ENCODE data around the gene SLC29A4. TPM values are rescaled to one million over a fixed set of nuclear protein-coding genes. Genes with fewer than 3 reads are reported as not detected.
"Not testable (repeated sequence)": the region's sequence is repeated elsewhere in the genome, so short reads cannot be mapped to it uniquely, and the experiment has no call there.

The SLC29A4 gene
- total RNA-seq, 2 experiments from 2014 or later = 0.45 to 0.88 TPM

DNA sequence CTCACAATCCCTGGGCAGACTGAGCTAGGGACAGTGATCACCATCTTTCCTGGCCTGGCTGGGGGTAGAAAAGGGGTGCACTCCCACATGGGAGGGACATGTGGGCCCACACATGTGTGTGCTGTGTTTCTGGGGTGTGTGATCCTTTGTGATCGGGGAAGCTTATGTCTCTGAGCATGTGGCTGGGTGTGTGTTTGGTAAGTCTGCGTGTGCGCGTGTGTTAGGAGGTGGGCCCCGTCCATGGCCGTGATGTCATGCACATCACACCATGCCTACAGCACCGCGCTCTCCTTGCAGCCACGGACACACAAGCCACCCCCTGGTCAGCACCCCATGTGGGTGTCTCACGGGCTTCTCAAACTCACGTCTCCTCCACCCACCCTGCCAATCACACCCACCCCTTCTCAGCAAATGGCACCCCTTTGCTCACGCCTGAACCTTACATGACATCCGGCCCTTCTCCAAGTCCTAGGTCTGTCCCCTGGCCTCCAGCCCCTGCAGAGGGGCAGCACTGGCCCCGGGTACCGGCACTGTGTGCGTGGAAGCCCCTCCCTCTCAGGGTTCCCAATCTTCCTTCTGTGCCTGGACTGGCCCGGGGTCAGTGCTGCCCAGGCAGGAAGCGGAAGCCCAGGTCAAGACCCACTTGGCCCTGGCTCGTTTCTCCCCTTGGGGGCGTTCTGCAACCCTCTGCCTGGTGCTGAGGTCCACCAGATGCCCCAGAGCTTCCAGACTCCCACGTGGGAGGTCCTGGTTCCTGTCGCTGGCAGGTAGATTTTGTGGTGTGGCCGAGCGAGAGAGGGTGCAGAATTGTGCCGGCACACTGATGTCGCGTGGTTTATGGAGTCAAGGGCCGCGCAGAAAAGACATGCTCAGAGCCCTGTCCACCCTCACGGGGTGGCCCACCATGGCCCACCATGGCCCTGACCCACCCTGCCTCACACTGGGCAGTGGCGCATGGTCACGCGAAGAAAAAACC is 12.6 kb downstream of the SLC29A4 start:
- Mint-ChIP-seq H3K9me3 (no peaks in the 10 kb centered on the region), H3K27me3 (peaks cover 23% of the 10 kb centered on the region), H3K4me3 (no peak overlapping the region), H3K4me1 (peaks cover 10% of the 10 kb centered on the region), H3K36me3 (ENCODE audit: low read depth) (no peaks in the 10 kb centered on the region), H3K27ac (no peak overlapping the region)
- ChIA-PET CTCF (no interaction called here), POLR2A (no interaction called here)
- DNase-seq = no peak

DNA sequence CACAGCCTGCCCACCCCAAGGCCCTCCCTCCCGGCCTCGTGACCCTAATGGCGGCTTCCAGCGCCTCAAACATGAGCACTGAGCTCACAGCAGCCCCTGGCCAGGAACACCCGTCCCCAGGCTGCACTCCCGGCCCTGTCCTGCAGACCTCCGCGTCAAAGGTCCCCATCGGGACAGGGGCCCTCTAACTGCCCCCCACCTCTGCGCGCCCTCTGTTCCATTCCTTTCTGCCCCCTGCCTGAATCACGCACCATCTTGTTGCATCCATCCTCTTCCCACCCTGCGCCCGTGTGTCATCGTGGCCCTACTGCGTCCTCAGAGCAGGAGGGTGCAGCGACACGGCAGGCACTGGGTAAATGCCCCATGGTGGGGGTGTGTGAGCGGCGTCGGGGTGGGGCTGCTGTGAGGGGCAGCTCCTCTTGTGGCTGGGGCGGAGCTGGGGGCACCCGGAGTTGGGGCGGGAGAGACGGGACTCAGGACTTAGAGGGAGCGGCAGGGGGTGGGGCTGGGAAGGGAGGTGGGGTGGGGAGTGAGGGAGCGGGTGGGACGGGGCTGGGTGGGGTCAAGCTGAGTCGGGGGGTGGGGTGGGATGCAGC is 13.4 kb downstream of the SLC29A4 start:
- peaks cover 10% of the 10 kb centered on the region for H3K4me1 Mint-ChIP-seq
- H3K27me3 Mint-ChIP-seq = peaks cover 23% of the 10 kb centered on the region
- POLR2A ChIA-PET = no interaction called here
- CTCF ChIA-PET = no interaction called here
- no peaks in the 10 kb centered on the region for H3K36me3 Mint-ChIP-seq (ENCODE audit: low read depth)
- no peak overlapping the region for H3K27ac Mint-ChIP-seq
- H3K9me3 Mint-ChIP-seq = no peaks in the 10 kb centered on the region
- peak overlapping the region; percentile 39 for H3K4me3 Mint-ChIP-seq
- DNase-seq = peak; percentile 18

DNA sequence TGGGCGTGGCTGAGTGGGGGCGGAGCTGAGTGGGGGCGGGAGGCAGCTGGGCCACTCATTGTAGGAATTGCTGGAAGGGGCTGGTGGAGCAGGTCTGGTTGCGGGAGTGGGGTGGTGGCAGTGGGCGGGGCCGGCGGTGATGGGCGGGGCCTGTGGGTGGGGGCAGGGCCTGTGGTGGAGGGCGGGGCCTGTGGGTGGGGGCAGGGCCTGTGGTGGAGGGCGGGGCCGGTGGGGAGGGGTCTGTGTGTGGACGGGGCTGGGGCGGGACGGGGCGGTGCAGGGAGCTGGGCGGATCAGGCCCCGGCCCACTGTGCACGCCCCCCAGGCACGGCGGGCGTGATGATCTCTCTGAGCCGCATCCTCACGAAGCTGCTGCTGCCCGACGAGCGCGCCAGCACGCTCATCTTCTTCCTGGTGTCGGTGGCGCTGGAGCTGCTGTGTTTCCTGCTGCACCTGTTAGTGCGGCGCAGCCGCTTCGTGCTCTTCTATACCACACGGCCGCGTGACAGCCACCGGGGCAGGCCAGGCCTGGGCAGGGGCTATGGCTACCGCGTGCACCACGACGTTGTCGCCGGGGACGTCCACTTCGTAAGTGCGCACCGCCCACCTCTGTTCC is 14.0 kb downstream of the SLC29A4 start:
- Mint-ChIP-seq H3K4me3 (peak overlapping the region; percentile 67), H3K27ac (peak overlapping the region; percentile 1), H3K9me3 (no peaks in the 10 kb centered on the region), H3K36me3 (ENCODE audit: low read depth) (no peaks in the 10 kb centered on the region), H3K4me1 (peaks cover 10% of the 10 kb centered on the region), H3K27me3 (peaks cover 23% of the 10 kb centered on the region)
- peak; percentile 80 for DNase-seq
- CTCF ChIA-PET = no interaction called here
- POLR2A ChIA-PET = no interaction called here

DNA sequence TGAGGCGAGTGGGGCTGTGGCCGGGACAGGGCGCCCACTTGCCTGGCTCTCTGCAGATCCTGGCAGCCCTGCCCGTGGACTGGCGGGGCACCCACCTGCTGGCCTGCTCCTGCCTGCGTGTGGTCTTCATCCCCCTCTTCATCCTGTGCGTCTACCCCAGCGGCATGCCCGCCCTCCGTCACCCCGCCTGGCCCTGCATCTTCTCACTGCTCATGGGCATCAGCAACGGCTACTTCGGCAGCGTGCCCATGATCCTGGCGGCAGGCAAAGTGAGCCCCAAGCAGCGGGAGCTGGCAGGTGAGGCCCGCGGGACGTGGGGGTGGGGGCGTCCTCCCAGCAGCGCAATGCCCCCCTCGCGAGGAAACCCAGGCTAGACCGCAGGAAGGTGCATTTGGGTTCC is 17.6 kb downstream of the SLC29A4 start:
- Mint-ChIP-seq H3K4me3 (no peak overlapping the region), H3K4me1 (peaks cover 10% of the 10 kb centered on the region), H3K27ac (no peak overlapping the region), H3K36me3 (ENCODE audit: low read depth) (no peaks in the 10 kb centered on the region), H3K27me3 (peaks cover 15% of the 10 kb centered on the region), H3K9me3 (no peaks in the 10 kb centered on the region)
- CTCF ChIA-PET = no interaction called here
- POLR2A ChIA-PET = no interaction called here
- no peak for DNase-seq

DNA sequence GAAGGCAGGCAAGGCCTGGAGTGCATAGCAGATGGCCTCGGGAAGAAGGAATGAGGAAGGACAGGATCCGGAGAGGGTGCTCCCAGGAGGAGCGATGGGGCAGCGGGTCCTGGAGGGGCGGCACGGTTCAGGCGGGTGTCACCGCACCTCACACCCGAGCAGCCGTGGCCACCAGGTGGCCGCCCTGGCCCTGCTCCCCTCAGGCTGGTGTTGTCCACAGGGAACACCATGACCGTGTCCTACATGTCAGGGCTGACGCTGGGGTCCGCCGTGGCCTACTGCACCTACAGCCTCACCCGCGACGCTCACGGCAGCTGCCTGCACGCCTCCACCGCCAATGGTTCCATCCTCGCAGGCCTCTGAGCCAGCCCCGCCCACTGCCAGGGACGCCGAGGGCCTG is 19.8 kb downstream of the SLC29A4 start:
- ChIA-PET CTCF (no interaction called here), POLR2A (no interaction called here)
- H3K27me3 Mint-ChIP-seq = peaks cover 4% of the 10 kb centered on the region
- no peaks in the 10 kb centered on the region for H3K4me1 Mint-ChIP-seq
- H3K27ac Mint-ChIP-seq = no peak overlapping the region
- no peak for DNase-seq
- no peak overlapping the region for H3K4me3 Mint-ChIP-seq
- no peaks in the 10 kb centered on the region for H3K36me3 Mint-ChIP-seq (ENCODE audit: low read depth)
- no peaks in the 10 kb centered on the region for H3K9me3 Mint-ChIP-seq

DNA sequence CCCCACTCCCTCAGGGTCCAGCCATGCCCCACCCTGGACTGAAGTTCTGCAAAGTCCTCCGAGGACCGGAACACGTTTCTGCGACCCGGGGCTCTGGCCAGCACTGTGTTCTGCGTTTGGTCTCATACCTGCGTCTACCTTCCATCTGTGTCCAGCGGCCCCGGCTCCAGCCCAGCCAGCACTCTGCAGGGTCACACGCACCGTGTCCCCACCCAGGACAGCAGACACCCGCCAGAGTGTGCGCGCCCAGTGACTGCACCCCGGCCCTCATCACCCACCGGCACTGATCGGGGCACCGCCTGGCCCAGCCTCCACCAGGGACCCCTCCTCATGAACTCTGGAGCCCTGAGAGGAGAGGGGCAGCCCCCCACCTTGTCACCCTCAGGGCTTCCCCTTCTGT is 20.3 kb downstream of the SLC29A4 start:
- DNase-seq = no peak
- no peaks in the 10 kb centered on the region for H3K4me1 Mint-ChIP-seq

DNA sequence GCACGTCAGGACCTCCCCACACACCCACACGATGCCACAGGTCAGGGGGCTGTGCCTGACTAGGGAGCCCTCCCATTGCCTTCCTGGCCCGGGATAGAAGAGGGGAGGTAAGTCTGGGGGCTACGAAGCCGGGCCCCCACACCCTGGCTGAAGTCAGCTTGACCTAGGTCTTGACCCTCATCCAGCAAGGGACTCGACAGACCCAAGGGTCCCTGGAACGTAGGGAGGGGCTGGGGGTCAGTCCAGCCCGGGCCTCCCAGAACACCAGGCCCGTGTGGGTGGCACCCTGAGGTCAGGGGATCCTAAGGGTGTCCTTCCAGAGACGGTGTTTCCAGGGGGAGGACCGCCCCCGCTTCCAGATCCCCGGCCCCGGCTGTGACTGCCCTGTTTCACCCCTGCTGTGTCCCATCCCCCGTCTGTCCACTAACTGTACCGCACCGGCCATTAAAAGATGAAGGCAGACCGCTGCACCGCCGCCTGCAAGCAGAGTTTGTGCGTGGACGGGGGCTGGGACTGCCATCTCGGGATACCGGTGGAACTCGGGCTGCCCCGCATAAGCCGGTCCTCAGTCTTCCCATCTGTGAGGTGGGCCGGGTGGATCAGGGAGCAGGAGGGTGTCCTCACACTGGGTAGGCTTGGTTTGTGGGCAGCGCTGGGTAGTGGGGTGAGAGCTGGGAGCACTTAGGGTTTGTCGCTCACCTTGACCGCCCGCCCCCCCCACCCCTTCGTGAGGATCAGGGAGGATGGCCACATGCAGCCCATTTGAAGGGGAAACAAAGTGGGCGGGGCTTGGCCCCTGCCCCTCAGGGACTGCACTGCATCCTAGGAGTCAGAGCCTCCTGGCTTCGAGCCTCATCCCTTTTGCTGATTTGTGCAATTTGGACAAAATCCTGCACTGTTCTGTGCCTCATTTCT is 21.1 kb downstream of the SLC29A4 start:
- Mint-ChIP-seq H3K9me3 (no peaks in the 10 kb centered on the region), H3K27ac (no peak overlapping the region), H3K27me3 (no peaks in the 10 kb centered on the region), H3K4me3 (no peak overlapping the region), H3K36me3 (ENCODE audit: low read depth) (peaks cover 8% of the 10 kb centered on the region), H3K4me1 (no peaks in the 10 kb centered on the region)
- DNase-seq = no peak
- ChIA-PET CTCF (no interaction called here), POLR2A (no interaction called here)

More for the DNA sequence above, 20.3 kb downstream of the SLC29A4 start:
- Mint-ChIP-seq H3K36me3 (ENCODE audit: low read depth) (peaks cover 3% of the 10 kb centered on the region), H3K9me3 (no peaks in the 10 kb centered on the region), H3K27me3 (peaks cover 4% of the 10 kb centered on the region), H3K4me3 (no peak overlapping the region), H3K27ac (no peak overlapping the region)
- CTCF ChIA-PET = no interaction called here
- POLR2A ChIA-PET = no interaction called here

DNA sequence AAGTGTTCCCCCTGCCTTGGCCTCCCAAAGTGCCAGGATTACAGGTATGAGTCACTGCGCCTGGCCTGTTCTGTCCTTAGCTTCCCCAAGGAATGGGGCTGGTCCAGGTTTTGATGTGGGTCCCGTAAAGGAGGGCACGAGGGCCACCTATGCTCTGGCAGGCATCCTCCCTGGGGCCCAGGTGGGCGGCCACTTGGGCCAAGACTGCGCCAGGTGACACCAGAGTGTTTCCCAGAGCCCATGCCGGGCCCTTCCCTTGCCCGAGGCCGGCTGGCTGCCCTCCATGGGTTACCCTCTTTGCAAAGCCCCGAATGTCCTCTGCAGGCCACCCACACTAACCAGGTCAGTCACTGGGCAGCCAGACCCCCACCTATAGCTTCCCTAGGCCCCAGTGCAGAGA is 22.3 kb downstream of the SLC29A4 start:
- H3K27ac Mint-ChIP-seq; CTCF ChIA-PET; H3K4me3 Mint-ChIP-seq; H3K4me1 Mint-ChIP-seq; H3K36me3 Mint-ChIP-seq (ENCODE audit: low read depth); DNase-seq; H3K27me3 Mint-ChIP-seq; H3K9me3 Mint-ChIP-seq; POLR2A ChIA-PET: not testable (repeated sequence)

DNA sequence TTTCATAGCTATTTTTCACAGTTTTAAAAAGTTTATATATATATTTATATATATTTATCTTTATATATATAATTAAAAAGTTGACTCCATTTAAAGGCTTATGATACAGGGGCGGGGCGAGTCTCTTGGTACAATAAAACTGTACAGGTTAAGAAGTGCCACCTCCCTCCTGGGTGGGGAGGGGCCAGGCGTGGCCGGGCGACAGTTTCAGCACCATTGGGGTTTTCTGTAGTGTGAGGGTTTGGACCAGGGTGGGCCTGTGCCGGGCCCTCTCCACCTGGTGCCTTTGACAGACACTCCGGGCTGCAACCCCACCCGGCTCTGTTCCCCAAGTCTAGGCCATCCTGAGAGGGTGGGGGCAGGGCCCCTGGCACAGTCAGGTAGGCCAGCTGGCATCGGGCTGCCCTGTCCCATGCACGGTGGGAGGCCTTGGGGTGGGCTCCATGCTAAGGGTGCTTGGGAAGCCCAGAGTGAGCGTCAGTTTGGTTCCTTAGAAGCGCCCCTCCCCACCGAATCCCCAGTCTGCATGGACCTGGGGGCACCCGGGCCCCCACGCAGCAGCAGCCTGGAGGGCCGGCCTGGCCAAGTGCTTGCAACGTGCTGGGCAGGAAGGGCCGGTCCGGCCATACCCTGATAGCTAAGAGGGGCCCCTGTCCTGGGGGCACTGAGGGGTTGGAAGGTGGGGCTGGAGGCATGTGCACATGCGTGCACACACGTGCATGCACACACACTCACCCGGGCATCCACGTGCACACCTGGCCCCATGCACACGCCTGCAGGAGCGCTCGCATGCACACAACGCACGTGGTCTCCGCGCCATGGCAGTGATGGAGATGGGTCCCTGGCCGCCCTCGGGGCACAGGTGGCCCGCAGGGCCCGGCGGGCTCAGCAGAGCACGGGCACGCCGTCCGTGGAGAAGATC is 24.7 kb downstream of the SLC29A4 start:
- H3K27me3 Mint-ChIP-seq, DNase-seq, H3K4me1 Mint-ChIP-seq, H3K27ac Mint-ChIP-seq, POLR2A ChIA-PET, H3K9me3 Mint-ChIP-seq, H3K4me3 Mint-ChIP-seq, CTCF ChIA-PET: not testable (repeated sequence)
- peaks cover 21% of the 10 kb centered on the region for H3K36me3 Mint-ChIP-seq (ENCODE audit: low read depth)

DNA sequence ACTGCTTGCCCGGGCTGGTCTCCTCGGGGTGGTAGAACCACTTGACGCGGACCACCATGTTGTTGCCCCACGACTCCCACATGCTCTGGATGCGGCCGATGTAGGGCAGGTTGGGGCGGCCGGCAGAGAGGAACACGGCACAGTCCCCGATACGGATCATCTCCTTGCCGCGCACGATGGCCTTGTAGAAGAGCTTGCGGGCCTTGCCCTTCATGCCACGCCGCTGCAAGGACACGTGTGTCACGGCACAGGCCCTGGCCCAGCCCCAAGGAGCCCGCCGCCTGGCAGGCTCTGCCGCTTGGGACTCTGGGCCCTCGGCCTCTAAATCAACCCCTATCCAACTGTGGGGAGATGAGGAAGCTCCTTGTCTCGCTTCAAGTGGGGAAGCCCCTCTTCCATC is 26.4 kb downstream of the SLC29A4 start:
- H3K9me3 Mint-ChIP-seq = no peaks in the 10 kb centered on the region
- no peak overlapping the region for H3K4me3 Mint-ChIP-seq
- H3K27ac Mint-ChIP-seq = no peak overlapping the region
- peaks cover 21% of the 10 kb centered on the region for H3K36me3 Mint-ChIP-seq (ENCODE audit: low read depth)
- DNase-seq = no peak
- no peaks in the 10 kb centered on the region for H3K4me1 Mint-ChIP-seq
- POLR2A ChIA-PET = no interaction called here
- H3K27me3 Mint-ChIP-seq = no peaks in the 10 kb centered on the region
- CTCF ChIA-PET = no interaction called here

DNA sequence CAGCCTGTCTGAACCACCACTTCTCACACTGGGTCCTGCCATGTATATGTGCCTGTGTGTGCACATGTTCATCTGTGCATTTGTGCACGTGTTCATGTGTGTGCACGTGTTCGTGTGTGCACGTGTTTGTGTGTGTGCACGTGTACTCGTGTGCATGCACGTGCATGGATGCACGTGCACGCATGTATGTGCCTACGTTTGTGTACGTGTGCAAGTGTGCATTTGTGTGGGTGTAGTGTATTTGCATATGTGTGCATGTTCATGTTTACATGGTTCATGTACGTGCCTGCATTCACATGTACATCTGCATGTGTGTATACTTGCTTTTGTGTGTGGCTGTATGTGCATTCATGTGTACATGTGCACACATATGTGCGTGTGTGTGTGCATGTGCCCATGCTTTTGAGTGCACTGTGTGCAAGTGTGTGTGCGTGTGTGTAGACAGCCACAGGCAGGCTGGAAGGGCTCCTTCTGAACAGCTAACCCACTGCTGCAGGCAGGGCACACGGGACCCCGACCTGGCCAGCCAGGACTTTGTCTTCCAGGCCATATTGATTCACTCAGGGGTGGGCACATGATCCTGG is 28.2 kb downstream of the SLC29A4 start:
- POLR2A ChIA-PET = no interaction called here
- Mint-ChIP-seq H3K4me1 (no peaks in the 10 kb centered on the region), H3K4me3 (no peak overlapping the region), H3K9me3 (no peaks in the 10 kb centered on the region), H3K27ac (no peak overlapping the region), H3K36me3 (ENCODE audit: low read depth) (peaks cover 33% of the 10 kb centered on the region), H3K27me3 (no peaks in the 10 kb centered on the region)
- CTCF ChIA-PET = no interaction called here
- no peak for DNase-seq

Measured in activated CD4-positive, alpha-beta memory T cell treated with anti-CD3 and anti-CD28 coated beads, Interleukin-2, amount 10 ng/mL, durations not matched to agents 7 days and 5 days (primary cell).